NCI-H2196 (cell line): ENCODE data around the gene SEZ6.

Source experiments
- DNase-seq: peaks from one replicate; lab custom pipeline; 2025; ENCODE audit not compliant: unreplicated experiment; lab: John Stamatoyannopoulos, UW

The SEZ6 gene

GRCh38 chr17:28977659-28978355 lies 28.0 kb downstream of the SEZ6 start:
- no peak for DNase-seq

GRCh38 chr17:28975646-28976045 lies 30.2 kb downstream of the SEZ6 start:
- no peak for DNase-seq

- DNase-seq: no peak
These were observed 30.8 kb downstream of the SEZ6 start for GRCh38 chr17:28975031-28975430.

- DNase-seq: no peak
These were observed 31.4 kb downstream of the SEZ6 start for GRCh38 chr17:28974451-28974850.

- DNase-seq: peak; percentile 14
These were observed 32.4 kb downstream of the SEZ6 start for GRCh38 chr17:28973425-28973824.

GRCh38 chr17:28972437-28972836 lies 33.4 kb downstream of the SEZ6 start:
- DNase-seq: no peak

GRCh38 chr17:28970879-28971278 lies 35.0 kb downstream of the SEZ6 start:
- DNase-seq: no peak

GRCh38 chr17:28969706-28970393 lies 36.0 kb downstream of the SEZ6 start:
- no peak for DNase-seq

GRCh38 chr17:28968914-28969295 lies 36.9 kb downstream of the SEZ6 start:
- no peak for DNase-seq

GRCh38 chr17:28968231-28968913 lies 37.5 kb downstream of the SEZ6 start:
- no peak for DNase-seq

GRCh38 chr17:28967221-28968135 lies 38.4 kb downstream of the SEZ6 start:
- DNase-seq: no peak

GRCh38 chr17:28963841-28964240 lies 42.0 kb downstream of the SEZ6 start:
- DNase-seq: no peak

- no peak for DNase-seq
These were observed 42.7 kb downstream of the SEZ6 start for GRCh38 chr17:28963055-28963611.

- no peak for DNase-seq
These were observed 44.4 kb downstream of the SEZ6 start for GRCh38 chr17:28961391-28961790.

GRCh38 chr17:28960256-28961061 lies 45.4 kb downstream of the SEZ6 start:
- DNase-seq: no peak

- DNase-seq: no peak
These were observed 46.4 kb downstream of the SEZ6 start for GRCh38 chr17:28959471-28959871.

- no peak for DNase-seq
These were observed 46.9 kb downstream of the SEZ6 start for GRCh38 chr17:28958820-28959455.

GRCh38 chr17:28957992-28958355 lies 47.9 kb downstream of the SEZ6 start:
- no peak for DNase-seq

GRCh38 chr17:28957277-28957991 lies 48.4 kb downstream of the SEZ6 start:
- no peak for DNase-seq
